Transverse colon (tissue), 4 donors: ENCODE measurements around the gene ZNHIT1. TPM values are rescaled to one million over a fixed set of nuclear protein-coding genes. Genes with fewer than 3 reads are reported as not detected.

Experiments
- DNase-seq: peaks from one replicate; pipeline ENCODE4 v3.0.0-alpha.2; 2019
- H3K27ac ChIP-seq, 4 donors: fragments of 200-600 bp; sonication (generic); 2 replicates each; pipeline ENCODE4 v1.5.1; 2016 to 2018; ENCODE audit warnings: inconsistent platforms in 4 of 4
- H3K27me3 ChIP-seq: fragments of 200-600 bp; sonication (generic); 2 replicates; pipeline ENCODE4 v1.5.1; 2017; ENCODE audit warnings: inconsistent platforms
- H3K36me3 ChIP-seq, 4 donors: fragments of 200-600 bp; sonication (generic); 2 replicates each; pipeline ENCODE4 v1.5.1; 2017 to 2019; ENCODE audit warnings: inconsistent platforms in 4 of 4
- H3K4me1 ChIP-seq, 4 donors: fragments of 200-600 bp; sonication (generic); 2 replicates each; pipeline ENCODE4 v1.5.1; 2017 to 2020; ENCODE audit warnings: inconsistent platforms in 4 of 4
- H3K4me3 ChIP-seq, 4 donors: fragments of 200-600 bp; sonication (generic); 1 replicate in 1 of 4; 2 replicates in 3 of 4; pipeline versions ENCODE4 v1.5.1 to v1.6.1; 2017 to 2019; ENCODE audit warnings: inconsistent platforms in 4 of 4
- H3K9me3 ChIP-seq, 2 donors: fragments of 200-600 bp; sonication (generic); 2 replicates each; pipeline ENCODE4 v1.5.1; 2017 to 2019; ENCODE audit warnings: inconsistent platforms in 2 of 2
- EP300 ChIP-seq: sonication (generic); formaldehyde crosslinking; IDR thresholded peaks from one replicate; pipeline ENCODE4 v1.6.1; 2017; ENCODE audit warnings: antibody characterized with exemption, low read depth
- POLR2A ChIP-seq: fragments of 450-650 bp; IDR thresholded peaks from one replicate; pipeline ENCODE4 v1.6.1; 2016; ENCODE audit warnings: antibody characterized with exemption, mild to moderate bottlenecking, moderate library complexity
- POLR2AphosphoS5 ChIP-seq, 3 donors: sonication (generic); formaldehyde crosslinking; IDR thresholded peaks; one replicate each; pipeline ENCODE4 v1.6.1; 2016; ENCODE audit warnings: antibody characterized with exemption in 3 of 3
- WGBS, 2 donors: methylation state at CpG; one replicate each; pipeline ENCODE4 v1.1.5; 2018; ENCODE audit warnings: low coverage in 1 of 2; 5-methylcytosine and 5-hydroxymethylcytosine counted together
- in situ Hi-C, 4 donors: fragments of 200-750 bp; cut with MboI; loops; one replicate each; pipeline versions ENCODE4 v1.15.0 to v1.15.1; 2017; ENCODE audit warnings: low sequenced_read_pairs in 3 of 4, low pct_ligation_motif_present in 1 of 4, low pct_unique_long_range_greater_than_20kb in 1 of 4
- intact Hi-C: fragments of 100-400 bp; cut with DNase I; formaldehyde crosslinking; loops from one replicate; pipeline ENCODE4 v1.15.1; 2023; ENCODE audit warnings: low total_unique reads
- total RNA-seq, 4 donors: library from RNA; depleted of rRNA; stranded (reverse); fragments of >200 nt; gene quantifications; one replicate each; pipeline ENCODE4 v1.1.0, GENCODE V29; 2016
- TF ChIP-seq, protein P1 (sequence below), 5 experiments: fragments of 200-600 bp in 3 of 5; fragments of 450-650 bp in 2 of 5; sonication (generic) in 3 of 5; IDR thresholded peaks; 1 replicate in 2 of 5; 2 replicates in 3 of 5; pipeline ENCODE4 v1.5.1; 2016 to 2017; ENCODE audit warnings: antibody characterized with exemption in 5 of 5, inconsistent platforms in 3 of 5, mild to moderate bottlenecking in 2 of 5, moderate library complexity in 1 of 5

Gene ZNHIT1
- total RNA-seq, 4 donors from 2014 or later = 50.5 to 106 (median 78.2) TPM

DNA sequence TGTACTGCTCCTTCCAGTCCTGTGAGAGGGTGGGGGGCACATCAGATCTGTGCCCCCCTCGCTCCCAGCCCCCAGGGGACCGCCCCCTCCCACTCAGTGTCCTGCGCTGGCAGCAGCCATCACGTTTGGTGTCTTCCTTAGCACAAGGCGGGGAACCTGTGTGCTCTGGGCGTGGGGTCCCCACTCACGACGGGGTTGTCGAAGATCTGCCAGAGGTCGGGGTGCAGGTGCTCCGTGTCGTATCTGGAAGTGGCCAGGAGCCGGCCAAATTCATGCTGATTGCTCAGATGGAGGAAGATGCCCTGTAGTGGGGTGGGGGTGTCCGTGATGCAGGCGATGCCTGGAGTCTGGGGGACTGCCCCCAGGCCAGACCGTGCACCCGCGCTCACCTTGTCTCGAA is 7.8 kb upstream of the ZNHIT1 start:
- DNase-seq = no peak
- Histone ChIP-seq H3K36me3 (peaks cover 0 to 33% (median 11%) of the 10 kb centered on the region in 4 donors), H3K27me3 (no peaks in the 10 kb centered on the region), H3K4me1 (peaks cover 0 to 5% (median 0%) of the 10 kb centered on the region in 4 donors), H3K9me3 (no peaks in the 10 kb centered on the region), H3K4me3 (no peak overlapping the region), H3K27ac (no peak overlapping the region)
- TF ChIP-seq EP300 = no peak
- no peak for TF ChIP-seq POLR2A
- TF ChIP-seq POLR2AphosphoS5 (IDR thresholded peaks at IDR 0.05) = no peak
- TF ChIP-seq, protein P1, sequence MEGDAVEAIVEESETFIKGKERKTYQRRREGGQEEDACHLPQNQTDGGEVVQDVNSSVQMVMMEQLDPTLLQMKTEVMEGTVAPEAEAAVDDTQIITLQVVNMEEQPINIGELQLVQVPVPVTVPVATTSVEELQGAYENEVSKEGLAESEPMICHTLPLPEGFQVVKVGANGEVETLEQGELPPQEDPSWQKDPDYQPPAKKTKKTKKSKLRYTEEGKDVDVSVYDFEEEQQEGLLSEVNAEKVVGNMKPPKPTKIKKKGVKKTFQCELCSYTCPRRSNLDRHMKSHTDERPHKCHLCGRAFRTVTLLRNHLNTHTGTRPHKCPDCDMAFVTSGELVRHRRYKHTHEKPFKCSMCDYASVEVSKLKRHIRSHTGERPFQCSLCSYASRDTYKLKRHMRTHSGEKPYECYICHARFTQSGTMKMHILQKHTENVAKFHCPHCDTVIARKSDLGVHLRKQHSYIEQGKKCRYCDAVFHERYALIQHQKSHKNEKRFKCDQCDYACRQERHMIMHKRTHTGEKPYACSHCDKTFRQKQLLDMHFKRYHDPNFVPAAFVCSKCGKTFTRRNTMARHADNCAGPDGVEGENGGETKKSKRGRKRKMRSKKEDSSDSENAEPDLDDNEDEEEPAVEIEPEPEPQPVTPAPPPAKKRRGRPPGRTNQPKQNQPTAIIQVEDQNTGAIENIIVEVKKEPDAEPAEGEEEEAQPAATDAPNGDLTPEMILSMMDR (IDR thresholded peaks at IDR 0.05) = no peak
- intact Hi-C loops (no loop called here), in situ Hi-C loops (no loop called here)
- 95% methylated on average over 17 of the region's 19 CpGs; no CpG with 5 or more reads in 1 of the 2 donors for WGBS, 2 donors

DNA sequence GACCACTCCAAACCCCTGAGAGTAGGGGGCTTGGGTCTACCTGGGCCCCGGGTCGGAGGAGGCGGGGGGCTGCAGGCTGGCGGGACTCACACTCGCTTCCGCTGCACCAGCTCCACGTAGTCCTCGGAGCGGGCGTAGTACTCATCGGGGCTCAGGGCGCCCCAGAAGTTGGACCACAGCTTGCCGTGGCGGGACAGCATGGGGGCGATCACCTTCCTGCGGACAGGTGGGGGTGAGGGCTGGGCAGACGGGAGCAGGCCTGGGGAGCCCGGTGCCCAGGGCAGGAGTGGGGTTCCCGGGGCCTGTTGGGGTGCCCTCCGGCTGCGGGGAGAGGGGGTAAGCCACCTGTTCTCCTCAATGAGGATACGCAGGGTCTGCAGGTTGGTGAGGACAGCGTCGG is 6.5 kb upstream of the ZNHIT1 start:
- intact Hi-C loops (no loop called here), in situ Hi-C loops (no loop called here)
- H3K4me1 ChIP-seq = peaks cover 7 to 13% (median 9%) of the 10 kb centered on the region in 4 donors
- DNase-seq = no peak
- 97 to 100% methylated on average over 5 to 21 of the region's 24 CpGs for WGBS, 2 donors
- H3K9me3 ChIP-seq = no peaks in the 10 kb centered on the region
- no peak overlapping the region for H3K27ac ChIP-seq
- no peak overlapping the region for H3K4me3 ChIP-seq
- no peaks in the 10 kb centered on the region for H3K27me3 ChIP-seq
- peaks cover 0 to 33% (median 11%) of the 10 kb centered on the region in 4 donors for H3K36me3 ChIP-seq
- TF ChIP-seq POLR2AphosphoS5 (IDR thresholded peaks at IDR 0.05) = no peak
- TF ChIP-seq, protein P1 (IDR thresholded peaks at IDR 0.05) = no peak
- TF ChIP-seq POLR2A = no peak
- no peak for TF ChIP-seq EP300

DNA sequence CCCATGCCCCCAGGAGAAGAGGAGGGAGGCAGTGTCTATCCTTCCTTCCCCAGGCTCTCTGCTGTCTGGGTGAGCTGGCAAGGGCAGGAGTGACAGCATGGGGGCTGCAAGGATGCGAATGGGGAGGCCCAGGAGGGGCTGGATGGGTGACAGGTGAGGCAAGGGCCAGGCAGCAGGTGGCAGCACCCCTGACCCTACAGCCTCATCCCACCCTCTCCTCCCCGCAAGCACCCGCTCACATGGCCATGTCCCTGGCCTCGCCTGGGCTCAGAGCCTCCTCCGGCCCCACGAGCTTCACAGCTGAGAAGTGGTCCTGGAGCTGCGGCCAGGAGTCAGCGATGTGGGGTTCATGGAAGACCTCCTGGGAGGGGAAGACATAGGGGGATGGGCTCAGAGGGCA is 6.0 kb upstream of the ZNHIT1 start:
- H3K27me3 ChIP-seq = no peaks in the 10 kb centered on the region
- 95% methylated on average over 8 of the region's 8 CpGs; no CpG with 5 or more reads in 1 of the 2 donors for WGBS, 2 donors
- peaks cover 0 to 33% (median 11%) of the 10 kb centered on the region in 4 donors for H3K36me3 ChIP-seq
- H3K27ac ChIP-seq = no peak overlapping the region
- H3K4me3 ChIP-seq = no peak overlapping the region
- H3K9me3 ChIP-seq = no peaks in the 10 kb centered on the region
- peaks cover 8 to 18% (median 13%) of the 10 kb centered on the region in 4 donors for H3K4me1 ChIP-seq
- TF ChIP-seq POLR2A (no peak), EP300 (no peak), POLR2AphosphoS5 (IDR thresholded peaks at IDR 0.05) (no peak)
- TF ChIP-seq, protein P1 (IDR thresholded peaks at IDR 0.05) = no peak
- in situ Hi-C loops (no loop called here), intact Hi-C loops (no loop called here)
- no peak for DNase-seq

DNA sequence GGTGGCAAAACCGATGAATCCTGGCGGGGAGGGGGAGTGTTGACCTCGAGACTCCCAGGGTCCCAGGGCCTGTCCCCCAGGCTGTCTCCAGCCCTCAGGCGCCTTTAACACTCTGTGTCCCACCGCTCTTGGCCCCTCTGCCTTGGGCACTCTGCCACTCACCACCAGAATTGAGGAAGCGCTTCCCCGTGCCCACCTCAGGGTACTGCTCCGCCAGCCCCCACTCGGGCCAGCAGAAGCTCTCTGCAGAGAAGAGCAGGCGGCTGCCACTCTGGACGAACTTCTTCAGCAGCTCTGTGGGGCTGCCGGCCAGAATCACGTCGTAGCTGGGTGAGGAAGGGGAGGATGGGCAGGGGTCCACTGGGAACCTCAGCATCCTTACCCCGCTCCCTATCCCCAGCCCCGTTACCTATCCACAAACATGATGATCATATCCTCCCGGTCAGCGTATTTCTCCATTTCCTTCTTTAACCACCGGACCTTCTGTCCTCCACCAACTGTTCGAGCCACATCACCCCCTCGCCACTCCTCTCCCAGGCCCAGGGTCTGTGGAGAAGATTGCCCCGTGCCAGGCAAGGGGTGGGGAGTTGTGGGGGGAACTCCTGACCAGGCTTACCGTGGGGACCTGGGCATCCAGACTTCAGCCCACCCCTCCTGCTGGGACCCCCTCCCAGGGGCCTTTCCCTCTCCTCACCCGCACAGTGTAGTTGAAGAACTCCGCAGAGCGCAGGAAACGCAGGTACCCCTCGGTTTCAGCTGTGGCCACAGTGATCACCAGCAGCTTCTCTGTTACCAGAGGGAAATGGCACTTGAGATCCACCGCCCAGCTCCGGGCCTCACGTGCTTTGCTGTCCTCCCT is 1.7 kb upstream of the ZNHIT1 start:
- Histone ChIP-seq H3K36me3 (peaks cover 0 to 14% (median 4%) of the 10 kb centered on the region in 4 donors), H3K9me3 (no peaks in the 10 kb centered on the region), H3K27me3 (no peaks in the 10 kb centered on the region), H3K4me3 (peak overlapping the region; percentile 73 to 96 (median 78)), H3K4me1 (peaks cover 16 to 36% (median 27%) of the 10 kb centered on the region in 4 donors), H3K27ac (peak overlapping the region; percentile 90 to 97 (median 96))
- intact Hi-C loops (no loop called here), in situ Hi-C loops (no loop called here)
- WGBS, 2 donors = 70 to 72% methylated on average over 6 to 31 of the region's 31 CpGs
- no peak for DNase-seq
- TF ChIP-seq POLR2A = no peak
- TF ChIP-seq, protein P1 (IDR thresholded peaks at IDR 0.05) = no peak
- TF ChIP-seq EP300 = no peak
- TF ChIP-seq POLR2AphosphoS5 (IDR thresholded peaks at IDR 0.05) = no peak
